A549 (cell line): Measurements from ENCODE around the gene PPP2R5A. TPM values are rescaled to one million over a fixed set of nuclear protein-coding genes. Genes with fewer than 3 reads are reported as not detected.

Experiments used
- ATAC-seq, 2 experiments: fragments of 200-7000 bp in 1 of 2; fragments of >200 bp in 1 of 2; cut with Nextera tagmentation in 1 of 2; cut with Tn5 transposase in 1 of 2; 3 replicates each; pipeline versions ENCODE4 v1.8.0 to v1.9.1; 2018 to 2020; ENCODE audit warnings: mild to moderate bottlenecking in 1 of 2, moderate library complexity in 1 of 2
- CTCF ChIA-PET: fragments of 300-600 bp; sonication (Branson Sonifier 250); formaldehyde crosslinking; extraction: SDS; loops from one replicate; lab custom pipeline; 2021; ENCODE audit warnings: antibody characterized with exemption, inconsistent platforms; lab: Yijun Ruan, JAX
- POLR2A ChIA-PET: fragments of 350-600 bp; formaldehyde crosslinking; extraction: SDS; loops from one replicate; lab custom pipeline; 2021; ENCODE audit warnings: antibody characterized with exemption, inconsistent platforms; lab: Yijun Ruan, JAX
- DNase-seq, 2 experiments: peaks; one replicate each; pipeline versions ENCODE4 v3.0.0 to v3.0.0-alpha.2; 2011 to 2016; ENCODE audit warnings: low read depth in 1 of 2, low spot score in 1 of 2
- FAIRE-seq: peaks from 2 replicates; lab custom pipeline; 2011; peaks lifted over from hg19 to GRCh38; lab: Jason Lieb, UNC
- H3K27ac ChIP-seq, 2 experiments: fragments of >200 bp; sonication (Bioruptor Twin); formaldehyde crosslinking; 3 replicates each; pipeline ENCODE4 v1.5.1; 2016 to 2017
- H3K4me1 ChIP-seq: fragments of >200 bp; sonication (Bioruptor Twin); formaldehyde crosslinking; 3 replicates; pipeline ENCODE4 v1.6.1; 2016
- H3K4me2 ChIP-seq: fragments of >200 bp; sonication (Bioruptor Twin); formaldehyde crosslinking; 3 replicates; pipeline ENCODE4 v1.6.1; 2016
- H3K4me3 ChIP-seq: fragments of >200 bp; sonication (Bioruptor Twin); formaldehyde crosslinking; 3 replicates; pipeline ENCODE4 v1.5.1; 2016
- H3K9me3 ChIP-seq: fragments of >200 bp; sonication (Bioruptor Twin); formaldehyde crosslinking; 3 replicates; pipeline ENCODE4 v1.6.1; 2016
- ATOH8 ChIP-seq: fragments of 250-450 bp; sonication (Bioruptor Pico); IDR thresholded peaks from 2 replicates; pipeline ENCODE4 v1.5.0; 2020; ENCODE audit warnings: low read depth, mild to moderate bottlenecking, moderate library complexity
- BHLHE40 ChIP-seq: IDR thresholded peaks from 2 replicates; pipeline ENCODE4 v1.6.1; 2012; ENCODE audit warnings: low read depth, low read length, inconsistent platforms
- EHF ChIP-seq: fragments of 250-450 bp; sonication (Bioruptor Pico); IDR thresholded peaks from 2 replicates; pipeline ENCODE4 v1.5.0; 2020; ENCODE audit warnings: mild to moderate bottlenecking
- EP300 ChIP-seq, 2 experiments: fragments of >200 bp; sonication (Bioruptor Twin); formaldehyde crosslinking; IDR thresholded peaks; 2 replicates in 1 of 2; 3 replicates in 1 of 2; pipeline ENCODE4 v1.6.1; 2016 to 2017
- ESRRA ChIP-seq: fragments of 150-350 bp; IDR thresholded peaks from 2 replicates; pipeline ENCODE4 v1.6.1; 2014; ENCODE audit warnings: mild to moderate bottlenecking, low read length, borderline replicate concordance
- FOSB ChIP-seq: fragments of 250-450 bp; sonication (Bioruptor Pico); IDR thresholded peaks from 2 replicates; pipeline ENCODE4 v1.5.0; 2020; ENCODE audit warnings: mild to moderate bottlenecking, moderate library complexity
- GATA3 ChIP-seq: IDR thresholded peaks from 2 replicates; pipeline ENCODE4 v1.6.1; 2012; ENCODE audit warnings: borderline replicate concordance
- HDAC2 ChIP-seq: fragments of 200-600 bp; sonication (generic); IDR thresholded peaks from 2 replicates; pipeline ENCODE4 v1.6.1; 2016
- HMGXB4 ChIP-seq: fragments of 250-450 bp; sonication (Bioruptor Pico); IDR thresholded peaks from 2 replicates; pipeline ENCODE4 v1.5.0; 2021; ENCODE audit warnings: mild to moderate bottlenecking, moderate library complexity, borderline replicate concordance
- HOXA7 ChIP-seq: fragments of 250-450 bp; sonication (Bioruptor Pico); IDR thresholded peaks from 2 replicates; pipeline ENCODE4 v1.5.0; 2020; ENCODE audit warnings: mild to moderate bottlenecking, moderate library complexity
- HOXB13 ChIP-seq: fragments of 250-450 bp; sonication (Bioruptor Pico); IDR thresholded peaks from 2 replicates; pipeline ENCODE4 v1.5.0; 2020; ENCODE audit warnings: low read depth, mild to moderate bottlenecking, moderate library complexity
- HOXB5 ChIP-seq: fragments of 250-450 bp; sonication (Bioruptor Pico); IDR thresholded peaks from 2 replicates; pipeline ENCODE4 v1.5.0; 2020; ENCODE audit warnings: mild to moderate bottlenecking, moderate library complexity
- JUN ChIP-seq, 2 experiments: fragments of >200 bp; sonication (Bioruptor Twin); formaldehyde crosslinking; IDR thresholded peaks; 2 replicates in 1 of 2; 3 replicates in 1 of 2; pipeline ENCODE4 v1.6.1; 2016 to 2017
- KDM1A ChIP-seq: fragments of 200-600 bp; sonication (generic); IDR thresholded peaks from 2 replicates; pipeline ENCODE4 v1.6.1; 2016; ENCODE audit warnings: low read depth, mild to moderate bottlenecking
- MYC ChIP-seq: IDR thresholded peaks from 2 replicates; pipeline ENCODE4 v1.6.1; 2012; ENCODE audit warnings: mild to moderate bottlenecking, inconsistent platforms, low read length, improper control_type of control experiment, borderline replicate concordance
- RAD21 ChIP-seq, 2 experiments: fragments of >200 bp in 1 of 2; sonication (Bioruptor Twin) in 1 of 2; formaldehyde crosslinking in 1 of 2; IDR thresholded peaks in 1 of 2; conservative IDR thresholded peaks in 1 of 2; 2 replicates in 1 of 2; 3 replicates in 1 of 2; pipeline ENCODE4 v1.6.1; 2012 to 2018; ENCODE audit warnings: inconsistent platforms in 1 of 2
- RCOR1 ChIP-seq: fragments of 150-350 bp; IDR thresholded peaks from 2 replicates; pipeline ENCODE4 v1.6.1; 2014; ENCODE audit warnings: antibody characterized with exemption, low read length, low read depth
- REST ChIP-seq: fragments of 200-600 bp; sonication (generic); IDR thresholded peaks from 2 replicates; pipeline ENCODE4 v1.6.1; 2016; ENCODE audit warnings: antibody characterized with exemption, mild to moderate bottlenecking, moderate library complexity
- RNF2 ChIP-seq: fragments of 200-600 bp; sonication (generic); IDR thresholded peaks from 2 replicates; pipeline ENCODE4 v1.6.1; 2016; ENCODE audit warnings: low read depth, mild to moderate bottlenecking, antibody characterized with exemption, moderate library complexity, borderline replicate concordance
- SREBF2 ChIP-seq: fragments of 450-650 bp; IDR thresholded peaks from 2 replicates; pipeline ENCODE4 v1.6.1; 2014; ENCODE audit warnings: mild to moderate bottlenecking, moderate library complexity
- TP53 ChIP-seq: fragments of 250-450 bp; sonication (Bioruptor Pico); IDR thresholded peaks from 2 replicates; pipeline ENCODE4 v1.5.0; 2021; ENCODE audit warnings: mild to moderate bottlenecking, moderate library complexity
- ZNF302 ChIP-seq: fragments of 250-450 bp; sonication (Bioruptor Pico); IDR thresholded peaks from 2 replicates; pipeline ENCODE4 v1.9.0; 2021; ENCODE audit warnings: inconsistent platforms, mild to moderate bottlenecking, moderate library complexity
- WGBS: methylation state at CpG from one replicate; pipeline ENCODE4 v1.1.6; 2017; ENCODE audit errors: missing lambda C conversion rate; 5-methylcytosine and 5-hydroxymethylcytosine counted together
- polyA plus RNA-seq, 4 experiments: library from polyadenylated mRNA; depleted of rRNA in 3 of 4; stranded (reverse); fragments of >200 nt; fragmentation: RNase III in 1 of 4; extraction: RNeasy Plus Mini Kit Qiagen cat#74134 plus additional on column Dnase treatment in 1 of 4; gene quantifications; 2 replicates in 3 of 4; 3 replicates in 1 of 4; pipeline ENCODE4 v1.2.3, GENCODE V29; 2011 to 2017

PPP2R5A gene
- polyA plus RNA-seq, 2 of the 4 experiments (the other 2 are of a cell fraction) = 14.9 to 37.6 TPM

GRCh38 chr1:212269306-212269705 is 15.9 kb upstream of the PPP2R5A start:
- H3K4me2 ChIP-seq = no peak overlapping the region
- FAIRE-seq (no peak), DNase-seq (no peak), ATAC-seq (peak; percentile 65 to 68; a peak in 5 of 6 replicates)
- TF ChIP-seq HDAC2 (no peak), RNF2 (no peak), BHLHE40 (no peak), ZNF302 (no peak), MYC (no peak), FOSB (no peak), TP53 (no peak), RAD21 (conservative IDR thresholded peaks at IDR 0.05 in 1 of 2, IDR thresholded peaks at IDR 0.05 in 1 of 2) (no peak), HOXB5 (no peak), RCOR1 (no peak), HMGXB4 (CRISPR knock-in tag) (no peak), KDM1A (no peak), JUN (IDR thresholded peaks at IDR 0.05) (no peak), ATOH8 (CRISPR knock-in tag) (no peak), SREBF2 (no peak), HOXA7 (CRISPR knock-in tag) (no peak), REST (no peak), ESRRA (no peak), EP300 (IDR thresholded peaks at IDR 0.05) (no peak), GATA3 (no peak)
- ChIA-PET CTCF (interaction anchor here (1.0 kb wide), 1 partner anchor 13 kb away, joined by 4 read pairs; no protein-coding TSS in a partner anchor), POLR2A (no interaction called here)
- no peaks in the 10 kb centered on the region for H3K9me3 ChIP-seq
- no peaks in the 10 kb centered on the region for H3K4me1 ChIP-seq
- H3K4me3 ChIP-seq = no peak overlapping the region
- H3K27ac ChIP-seq = no peak overlapping the region

- no peaks in the 10 kb centered on the region for H3K4me1 ChIP-seq
- POLR2A ChIA-PET = no interaction called here
- no peak for ATAC-seq
- 39% methylated on average over 2 of the region's 2 CpGs for WGBS
- no peak for FAIRE-seq
- H3K4me3 ChIP-seq = no peak overlapping the region
- DNase-seq = no peak
- no peak overlapping the region for H3K27ac ChIP-seq
- no peak for TF ChIP-seq HOXB13
- TF ChIP-seq EHF = no peak
- CTCF ChIA-PET = interaction anchor here (0.6 to 1.3 kb wide), 3 partner anchors 9 to 673 kb away, joined by 3 to 4 read pairs (median 3); no protein-coding TSS in a partner anchor
- H3K9me3 ChIP-seq = no peaks in the 10 kb centered on the region
- H3K4me2 ChIP-seq = no peak overlapping the region
Observed at GRCh38 chr1:212270564-212270963, 14.6 kb upstream of the PPP2R5A start.
